ENCODE results near the gene DDIT4. TPM values are rescaled to one million over a fixed set of nuclear protein-coding genes. Genes with fewer than 3 reads are reported as not detected.
"Not testable (repeated sequence)": the region's sequence is repeated elsewhere in the genome, so short reads cannot be mapped to it uniquely, and the experiment has no call there.

The DDIT4 gene
- polyA plus RNA-seq (2011; rRNA removed) (152 and 174 TPM in 2 replicates), polyA minus RNA-seq (2011; rRNA and poly(A)+ RNA removed) (160 and 201 TPM in 2 replicates)

GRCh38 chr10:72273410-72274212 lies at the start of gene DDIT4:
Gene DDIT4 (plus strand): TSS chr10:72273924. CDS start chr10:72274217, 293 bp downstream.
- H3K4me3 ChIP-seq (ENCODE audit: low read depth, low read length) = peak within 1 kb of the TSS; percentile 89
- peaks cover 16% of the 10 kb centered on the region for H3K36me3 ChIP-seq (ENCODE audit: control insufficient read depth, insufficient read depth, low read length)
- TF ChIP-seq, protein P1, sequence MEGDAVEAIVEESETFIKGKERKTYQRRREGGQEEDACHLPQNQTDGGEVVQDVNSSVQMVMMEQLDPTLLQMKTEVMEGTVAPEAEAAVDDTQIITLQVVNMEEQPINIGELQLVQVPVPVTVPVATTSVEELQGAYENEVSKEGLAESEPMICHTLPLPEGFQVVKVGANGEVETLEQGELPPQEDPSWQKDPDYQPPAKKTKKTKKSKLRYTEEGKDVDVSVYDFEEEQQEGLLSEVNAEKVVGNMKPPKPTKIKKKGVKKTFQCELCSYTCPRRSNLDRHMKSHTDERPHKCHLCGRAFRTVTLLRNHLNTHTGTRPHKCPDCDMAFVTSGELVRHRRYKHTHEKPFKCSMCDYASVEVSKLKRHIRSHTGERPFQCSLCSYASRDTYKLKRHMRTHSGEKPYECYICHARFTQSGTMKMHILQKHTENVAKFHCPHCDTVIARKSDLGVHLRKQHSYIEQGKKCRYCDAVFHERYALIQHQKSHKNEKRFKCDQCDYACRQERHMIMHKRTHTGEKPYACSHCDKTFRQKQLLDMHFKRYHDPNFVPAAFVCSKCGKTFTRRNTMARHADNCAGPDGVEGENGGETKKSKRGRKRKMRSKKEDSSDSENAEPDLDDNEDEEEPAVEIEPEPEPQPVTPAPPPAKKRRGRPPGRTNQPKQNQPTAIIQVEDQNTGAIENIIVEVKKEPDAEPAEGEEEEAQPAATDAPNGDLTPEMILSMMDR (IDR thresholded peaks at IDR 0.05; ENCODE audit: insufficient read depth, low read depth, low read length) = no peak
- no peaks in the 10 kb centered on the region for H3K27me3 ChIP-seq (ENCODE audit: control insufficient read depth, insufficient read depth, low read length)
- ChIA-PET POLR2A (interaction anchor here (0.5 to 2.9 kb wide), 10 partner anchors 13 to 869 kb away, joined by 3 to 13 read pairs (median 4); no protein-coding TSS in a partner anchor), CTCF (interaction anchor here (0.6 to 3.2 kb wide), 13 partner anchors 8 to 225 kb away, joined by 3 to 15 read pairs (median 5); partner anchors contain the start of genes ANAPC16 and ASCC1)
- DNase-seq (ENCODE audit: low read depth) = peak; percentile 97

DNA sequence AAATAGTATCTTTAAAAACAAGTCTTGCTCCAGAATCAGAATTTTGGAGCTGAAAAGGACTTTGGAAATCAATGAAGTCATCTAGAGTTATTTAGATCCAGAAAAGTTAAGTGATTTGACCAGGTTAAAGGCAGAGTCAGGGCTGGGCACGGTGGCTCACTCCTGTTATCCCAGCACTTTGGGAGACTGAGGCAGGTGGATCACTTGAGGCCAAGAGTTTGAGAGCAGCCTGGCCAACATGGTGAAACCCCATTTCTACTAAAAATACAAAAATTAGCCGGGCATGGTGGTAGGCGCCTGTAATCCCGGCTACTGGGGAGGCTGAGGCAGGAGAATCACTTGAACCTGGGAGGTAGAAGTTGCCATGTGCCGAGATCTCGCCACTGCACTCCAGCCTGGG lies 49.5 kb upstream of the DDIT4 start:
- not testable (repeated sequence) for H3K36me3 ChIP-seq (ENCODE audit: control insufficient read depth, insufficient read depth, low read length); H3K4me3 ChIP-seq (ENCODE audit: low read depth, low read length); H3K27me3 ChIP-seq (ENCODE audit: control insufficient read depth, insufficient read depth, low read length); DNase-seq (ENCODE audit: low read depth)
- ChIA-PET CTCF (interaction anchor here (0.7 to 6.1 kb wide), 16 partner anchors 12 to 402 kb away, joined by 3 to 42 read pairs (median 4); partner anchors contain the start of gene DDIT4), POLR2A (interaction anchor here (1.2 kb wide), 1 partner anchor 176 kb away, joined by 11 read pairs; no protein-coding TSS in a partner anchor)

DNA sequence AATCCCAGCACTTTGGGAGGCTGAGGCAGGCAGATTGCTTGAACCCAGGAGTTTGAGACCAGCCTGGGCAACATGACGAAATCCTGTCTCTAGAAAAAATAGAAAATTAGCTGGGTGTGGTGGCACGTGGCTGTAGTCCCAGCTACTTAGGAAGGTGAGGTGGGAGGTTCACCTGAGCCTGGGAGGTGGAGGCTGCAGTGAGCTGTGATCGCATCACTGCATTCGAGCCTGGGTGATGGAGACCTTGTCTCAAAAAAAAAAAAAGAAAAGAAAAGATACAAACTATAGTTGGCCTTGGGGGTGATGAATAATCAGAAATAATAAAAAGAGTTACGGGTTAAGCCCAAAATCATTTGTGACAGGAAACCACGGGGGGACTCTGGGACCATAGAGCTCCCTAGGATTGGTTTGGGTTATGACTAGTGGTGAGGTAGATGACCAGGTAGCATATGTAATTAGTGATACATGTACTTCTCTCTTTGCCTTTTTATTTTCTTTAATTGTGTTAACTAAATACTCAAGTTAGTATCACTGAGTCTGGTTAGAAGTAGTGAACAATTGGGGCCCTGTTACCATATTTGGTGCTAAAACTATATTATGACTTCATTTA lies 47.2 kb upstream of the DDIT4 start:
- DNase-seq (ENCODE audit: low read depth) = no peak
- TF ChIP-seq, protein P1 (IDR thresholded peaks at IDR 0.05; ENCODE audit: insufficient read depth, low read depth, low read length) = no peak
- POLR2A ChIA-PET = interaction anchor here (0.7 kb wide), 1 partner anchor 51 kb away, joined by 4 read pairs; no protein-coding TSS in a partner anchor
- CTCF ChIA-PET = interaction anchor here (1.3 to 6.1 kb wide), 4 partner anchors 71 to 269 kb away, joined by 3 to 37 read pairs (median 6); no protein-coding TSS in a partner anchor
- peaks cover 11% of the 10 kb centered on the region for H3K36me3 ChIP-seq (ENCODE audit: control insufficient read depth, insufficient read depth, low read length)
- H3K27me3 ChIP-seq (ENCODE audit: control insufficient read depth, insufficient read depth, low read length) = no peaks in the 10 kb centered on the region
- no peak overlapping the region for H3K4me3 ChIP-seq (ENCODE audit: low read depth, low read length)

DNA sequence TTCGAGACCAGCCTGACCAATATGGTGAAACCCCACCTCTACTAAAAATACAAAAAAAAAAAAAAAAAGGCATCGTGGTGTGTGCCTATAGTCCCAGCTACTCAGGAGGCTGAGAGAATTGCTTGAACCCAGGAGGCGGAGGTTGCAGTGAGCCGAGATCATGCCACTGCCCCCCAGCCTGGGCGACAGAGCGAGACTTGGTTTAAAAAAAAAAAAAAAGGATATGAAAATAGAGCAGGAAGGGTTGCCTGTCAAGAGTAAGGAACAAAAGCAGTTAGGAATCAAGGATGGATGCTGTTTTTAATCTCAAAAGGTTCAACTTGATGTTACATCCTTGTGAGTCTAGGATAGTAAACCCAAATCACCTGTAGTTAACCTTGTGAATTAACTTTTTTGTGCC lies 45.9 kb upstream of the DDIT4 start:
- ChIA-PET CTCF (no interaction called here), POLR2A (no interaction called here)
- Histone ChIP-seq H3K36me3 (ENCODE audit: control insufficient read depth, insufficient read depth, low read length) (peaks cover 11% of the 10 kb centered on the region), H3K27me3 (ENCODE audit: control insufficient read depth, insufficient read depth, low read length) (no peaks in the 10 kb centered on the region), H3K4me3 (ENCODE audit: low read depth, low read length) (no peak overlapping the region)
- TF ChIP-seq, protein P1 (IDR thresholded peaks at IDR 0.05; ENCODE audit: insufficient read depth, low read depth, low read length) = no peak
- DNase-seq (ENCODE audit: low read depth) = no peak

DNA sequence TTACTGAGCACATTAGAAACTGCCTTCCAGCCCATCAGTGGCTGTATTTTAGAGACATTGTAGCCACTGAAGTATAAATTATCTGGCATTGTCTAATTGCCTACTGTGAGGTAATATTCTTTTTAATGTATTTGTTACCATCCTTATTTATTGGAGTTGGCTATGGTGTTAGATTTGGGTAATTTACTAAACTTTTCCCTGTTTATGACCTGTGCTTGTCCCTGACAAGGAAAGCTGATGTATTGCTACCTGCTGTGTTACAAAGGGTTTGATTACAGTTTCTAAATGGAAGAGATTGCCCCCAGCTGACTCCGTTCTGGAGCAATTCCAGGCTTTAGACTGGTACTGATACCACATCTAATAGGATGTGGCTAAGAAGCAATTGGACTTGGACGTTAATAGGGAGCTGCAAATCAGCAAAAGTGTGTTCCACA lies 45.4 kb upstream of the DDIT4 start:
- H3K27me3 ChIP-seq (ENCODE audit: control insufficient read depth, insufficient read depth, low read length) = no peaks in the 10 kb centered on the region
- H3K4me3 ChIP-seq (ENCODE audit: low read depth, low read length) = no peak overlapping the region
- peaks cover 12% of the 10 kb centered on the region for H3K36me3 ChIP-seq (ENCODE audit: control insufficient read depth, insufficient read depth, low read length)
- ChIA-PET CTCF (interaction anchor here (0.8 kb wide), 1 partner anchor 41 kb away, joined by 3 read pairs; no protein-coding TSS in a partner anchor), POLR2A (no interaction called here)
- TF ChIP-seq, protein P1 (IDR thresholded peaks at IDR 0.05; ENCODE audit: insufficient read depth, low read depth, low read length) = no peak
- no peak for DNase-seq (ENCODE audit: low read depth)

All from BJ (cell line).